ENCODE results near the gene DHRSX.

DNA sequence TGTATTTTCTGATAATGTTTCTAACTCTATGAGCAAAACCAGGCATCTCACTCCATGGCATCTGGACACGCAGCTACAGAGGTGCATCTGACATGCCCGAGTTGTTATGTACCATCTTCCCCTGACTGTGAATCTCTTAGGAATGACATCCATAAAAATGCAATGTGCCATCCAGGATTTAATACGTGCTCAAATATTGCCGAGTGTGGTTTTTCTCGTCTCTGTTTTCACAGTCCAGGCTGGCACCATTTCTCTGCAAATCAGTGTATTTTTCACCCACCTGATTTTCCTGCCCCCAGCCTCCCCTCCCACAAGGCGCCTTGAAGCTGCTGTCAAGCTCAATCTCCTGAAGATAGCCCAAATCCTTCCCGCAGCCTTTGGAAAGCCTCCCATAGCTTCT is 154.6 kb downstream of the DHRSX start:
- TF ChIP-seq, protein P1, sequence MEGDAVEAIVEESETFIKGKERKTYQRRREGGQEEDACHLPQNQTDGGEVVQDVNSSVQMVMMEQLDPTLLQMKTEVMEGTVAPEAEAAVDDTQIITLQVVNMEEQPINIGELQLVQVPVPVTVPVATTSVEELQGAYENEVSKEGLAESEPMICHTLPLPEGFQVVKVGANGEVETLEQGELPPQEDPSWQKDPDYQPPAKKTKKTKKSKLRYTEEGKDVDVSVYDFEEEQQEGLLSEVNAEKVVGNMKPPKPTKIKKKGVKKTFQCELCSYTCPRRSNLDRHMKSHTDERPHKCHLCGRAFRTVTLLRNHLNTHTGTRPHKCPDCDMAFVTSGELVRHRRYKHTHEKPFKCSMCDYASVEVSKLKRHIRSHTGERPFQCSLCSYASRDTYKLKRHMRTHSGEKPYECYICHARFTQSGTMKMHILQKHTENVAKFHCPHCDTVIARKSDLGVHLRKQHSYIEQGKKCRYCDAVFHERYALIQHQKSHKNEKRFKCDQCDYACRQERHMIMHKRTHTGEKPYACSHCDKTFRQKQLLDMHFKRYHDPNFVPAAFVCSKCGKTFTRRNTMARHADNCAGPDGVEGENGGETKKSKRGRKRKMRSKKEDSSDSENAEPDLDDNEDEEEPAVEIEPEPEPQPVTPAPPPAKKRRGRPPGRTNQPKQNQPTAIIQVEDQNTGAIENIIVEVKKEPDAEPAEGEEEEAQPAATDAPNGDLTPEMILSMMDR (IDR thresholded peaks at IDR 0.05) = no peak
- TF ChIP-seq EZH2 (IDR thresholded peaks at IDR 0.05; ENCODE audit: borderline replicate concordance, insufficient read depth, low read depth, low read length, poor library complexity, severe bottlenecking) = no peak
